CD4-positive, alpha-beta T cell (primary cell): ENCODE measurements around the gene MACROH2A1. TPM values are rescaled to one million over a fixed set of nuclear protein-coding genes. Genes with fewer than 3 reads are reported as not detected.

ENCODE experiments used
- ATAC-seq: fragments of 200-7000 bp; cut with Tn5 transposase; one replicate; pipeline ENCODE4 v1.10.0; 2022; ENCODE audit warnings: mild to moderate bottlenecking; ENCODE audit not compliant: poor library complexity
- CTCF ChIA-PET: fragments of 350-600 bp; sonication (Branson Sonifier 250); formaldehyde crosslinking; loops from one replicate; lab custom pipeline; 2021; ENCODE audit warnings: antibody characterized with exemption, inconsistent platforms; lab: Charles Lee
- POLR2A ChIA-PET: fragments of 350-600 bp; sonication (Branson Sonifier 250); formaldehyde crosslinking; loops from one replicate; lab custom pipeline; 2021; ENCODE audit warnings: antibody characterized with exemption, inconsistent platforms; lab: Charles Lee
- DNase-seq, 14 experiments: peaks; one replicate each; pipeline ENCODE4 v3.0.0-alpha.2; 2013 to 2020; ENCODE audit warnings: mixed read lengths in 2 of 14
- H3K27ac ChIP-seq, 2 donors: one replicate each; pipeline versions ENCODE4 v1.5.1 to v1.7.0; 2013; ENCODE audit warnings: low read length in 2 of 2, low read depth in 1 of 2, mild to moderate bottlenecking in 1 of 2
- H3K27me3 ChIP-seq, 2 experiments: 1 replicate in 1 of 2; 2 replicates in 1 of 2; pipeline versions ENCODE4 v1.6.1 to v1.7.0; 2013; ENCODE audit warnings: low read length in 2 of 2, control low read depth in 1 of 2, mild to moderate bottlenecking in 1 of 2, moderate library complexity in 1 of 2; ENCODE audit not compliant: insufficient read depth in 2 of 2, control insufficient read depth in 1 of 2
- H3K36me3 ChIP-seq: one replicate; pipeline ENCODE4 v1.6.1; 2013; ENCODE audit warnings: low read length, control low read depth; ENCODE audit not compliant: insufficient read depth
- H3K4me1 ChIP-seq: one replicate; pipeline ENCODE4 v1.6.1; 2013; ENCODE audit warnings: low read length, control low read depth; ENCODE audit not compliant: insufficient read depth
- H3K4me3 ChIP-seq: one replicate; pipeline ENCODE4 v1.5.1; 2013; ENCODE audit warnings: mild to moderate bottlenecking, low read length, moderate library complexity
- H3K9me3 ChIP-seq, 2 experiments: 1 replicate in 1 of 2; 2 replicates in 1 of 2; pipeline versions ENCODE4 v1.6.1 to v1.7.0; 2013; ENCODE audit warnings: low read length in 2 of 2, mild to moderate bottlenecking in 2 of 2, control low read depth in 1 of 2, moderate library complexity in 1 of 2; ENCODE audit not compliant: control insufficient read depth in 1 of 2, insufficient read depth in 1 of 2
- H3K27ac Mint-ChIP-seq: one replicate; pipeline ENCODE4 v1.8.0; 2020; ENCODE audit warnings: mixed read lengths
- H3K27me3 Mint-ChIP-seq: one replicate; pipeline ENCODE4 v1.8.0; 2021; ENCODE audit warnings: mixed read lengths
- H3K36me3 Mint-ChIP-seq: one replicate; pipeline ENCODE4 v1.8.0; 2021; ENCODE audit warnings: low read depth, mixed read lengths
- H3K4me1 Mint-ChIP-seq: one replicate; pipeline ENCODE4 v1.8.0; 2021; ENCODE audit warnings: low read depth, mixed read lengths
- H3K4me3 Mint-ChIP-seq: one replicate; pipeline ENCODE4 v1.8.0; 2020; ENCODE audit warnings: mild to moderate bottlenecking, mixed read lengths
- H3K9me3 Mint-ChIP-seq: one replicate; pipeline ENCODE4 v1.8.0; 2020; ENCODE audit warnings: mixed read lengths
- CTCF ChIP-seq: fragments of 200-600 bp; IDR thresholded peaks from one replicate; pipeline ENCODE4 v1.8.0; 2022; ENCODE audit warnings: antibody characterized with exemption, mild to moderate bottlenecking
- intact Hi-C, 2 experiments: fragments of 100-400 bp; cut with DNase I in 1 of 2; cut with micrococcal nuclease in 1 of 2; formaldehyde crosslinking; loops; one replicate each; pipeline versions ENCODE4 v1.15.1 to v1.9.0; 2023 to 2025; cut with DNase I, micrococcal nuclease
- total RNA-seq, 174 experiments: library from RNA in 2 of 174; stranded (reverse) in 2 of 174; gene quantifications; one replicate each; pipeline ENCODE4 v1.2.3 and lab custom pipeline; 2021 to 2026

The MACROH2A1 gene
- total RNA-seq, 2 experiments from 2014 or later: 114 to 120 TPM

DNA sequence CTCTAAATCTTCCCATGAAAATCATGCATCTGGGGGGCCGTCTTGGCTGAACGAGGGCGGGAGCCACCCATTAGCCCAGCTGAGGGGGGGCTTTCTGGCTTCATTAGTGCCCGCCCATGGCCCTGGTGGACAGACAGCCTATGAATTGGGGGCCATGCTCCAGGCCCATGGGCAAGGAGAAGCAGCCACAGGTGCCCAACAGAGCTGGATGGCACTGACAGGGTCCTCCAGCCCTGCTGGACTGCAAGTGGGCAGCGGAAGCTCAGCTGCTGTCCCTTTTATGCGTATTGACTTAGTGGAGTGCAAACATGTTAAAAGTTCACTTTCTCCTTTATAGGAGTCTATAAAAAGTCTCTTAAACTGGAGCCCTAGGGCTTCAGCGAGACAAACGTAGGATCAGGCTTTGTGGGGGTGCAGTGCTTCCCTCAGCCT lies 75.3 kb downstream of the MACROH2A1 start:
- intact Hi-C loops: no loop called here
- H3K4me1 Mint-ChIP-seq: peaks cover 21% of the 10 kb centered on the region
- H3K27ac Mint-ChIP-seq: peak overlapping the region; percentile 50

GRCh38 chr5:135323227-135323626 lies 75.8 kb downstream of the MACROH2A1 start:
- ChIA-PET POLR2A (no interaction called here), CTCF (no interaction called here)
- Mint-ChIP-seq H3K27ac (no peak overlapping the region), H3K36me3 (peaks cover 1% of the 10 kb centered on the region), H3K4me1 (peaks cover 16% of the 10 kb centered on the region), H3K9me3 (no peaks in the 10 kb centered on the region), H3K27me3 (no peaks in the 10 kb centered on the region), H3K4me3 (no peak overlapping the region)
- Histone ChIP-seq H3K4me3 (no peak overlapping the region), H3K27ac (no peak overlapping the region), H3K36me3 (no peaks in the 10 kb centered on the region), H3K9me3 (no peaks in the 10 kb centered on the region), H3K27me3 (no peaks in the 10 kb centered on the region), H3K4me1 (peaks cover 25% of the 10 kb centered on the region)
- ATAC-seq (no peak), DNase-seq (no peak)
- intact Hi-C loops: no loop called here
- no peak for TF ChIP-seq CTCF

More for the DNA sequence above, 75.3 kb downstream of the MACROH2A1 start:
- peaks cover 25% of the 10 kb centered on the region for H3K4me1 ChIP-seq
- H3K36me3 ChIP-seq: no peaks in the 10 kb centered on the region
- H3K9me3 Mint-ChIP-seq: no peaks in the 10 kb centered on the region
- no peak overlapping the region for H3K4me3 Mint-ChIP-seq
- TF ChIP-seq CTCF: no peak
- CTCF ChIA-PET: no interaction called here
- ATAC-seq (no peak), DNase-seq (no peak)
- no peaks in the 10 kb centered on the region for H3K27me3 ChIP-seq
- H3K27me3 Mint-ChIP-seq: no peaks in the 10 kb centered on the region
- POLR2A ChIA-PET: no interaction called here
- peaks cover 6% of the 10 kb centered on the region for H3K36me3 Mint-ChIP-seq
- no peak overlapping the region for H3K4me3 ChIP-seq
- H3K9me3 ChIP-seq: no peaks in the 10 kb centered on the region
- no peak overlapping the region for H3K27ac ChIP-seq

GRCh38 chr5:135322744-135323143 lies 76.3 kb downstream of the MACROH2A1 start:
- H3K4me1 ChIP-seq: peaks cover 25% of the 10 kb centered on the region
- Mint-ChIP-seq H3K27ac (no peak overlapping the region), H3K4me1 (peaks cover 15% of the 10 kb centered on the region), H3K27me3 (no peaks in the 10 kb centered on the region), H3K4me3 (no peak overlapping the region), H3K9me3 (no peaks in the 10 kb centered on the region), H3K36me3 (no peaks in the 10 kb centered on the region)
- POLR2A ChIA-PET: no interaction called here
- DNase-seq (no peak), ATAC-seq (no peak)
- H3K36me3 ChIP-seq: no peaks in the 10 kb centered on the region
- no peaks in the 10 kb centered on the region for H3K9me3 ChIP-seq
- TF ChIP-seq CTCF: no peak
- intact Hi-C loops: no loop called here
- no peak overlapping the region for H3K27ac ChIP-seq
- H3K27me3 ChIP-seq: no peaks in the 10 kb centered on the region
- no peak overlapping the region for H3K4me3 ChIP-seq
- CTCF ChIA-PET: no interaction called here
